HG02759 (cell line): ENCODE measurements around the gene PPFIBP1.

Source experiments
- ATAC-seq: cut with Tn5 transposase; IDR thresholded peaks from one replicate; pipeline ENCODE4 v1.9.1; 2021; ENCODE audit warnings: mild to moderate bottlenecking, moderate library complexity; ENCODE audit not compliant: unreplicated experiment

The PPFIBP1 gene

DNA sequence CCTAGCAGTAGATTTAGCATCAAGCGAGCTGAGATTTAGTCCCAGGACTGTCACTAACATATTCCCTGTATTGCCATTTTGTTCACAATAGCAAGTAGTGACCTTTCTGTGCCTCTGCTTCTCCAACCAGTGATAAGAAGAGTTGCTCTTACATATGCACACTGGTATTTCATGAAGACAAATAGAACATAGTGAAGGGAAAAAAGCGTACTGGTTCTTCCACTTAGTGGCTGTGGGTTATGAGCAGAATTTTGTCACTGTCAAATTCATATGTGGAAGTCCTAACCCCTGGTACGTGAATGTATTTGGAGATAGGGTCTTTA is 12.3 kb upstream of the PPFIBP1 start:
- no peak for ATAC-seq

DNA sequence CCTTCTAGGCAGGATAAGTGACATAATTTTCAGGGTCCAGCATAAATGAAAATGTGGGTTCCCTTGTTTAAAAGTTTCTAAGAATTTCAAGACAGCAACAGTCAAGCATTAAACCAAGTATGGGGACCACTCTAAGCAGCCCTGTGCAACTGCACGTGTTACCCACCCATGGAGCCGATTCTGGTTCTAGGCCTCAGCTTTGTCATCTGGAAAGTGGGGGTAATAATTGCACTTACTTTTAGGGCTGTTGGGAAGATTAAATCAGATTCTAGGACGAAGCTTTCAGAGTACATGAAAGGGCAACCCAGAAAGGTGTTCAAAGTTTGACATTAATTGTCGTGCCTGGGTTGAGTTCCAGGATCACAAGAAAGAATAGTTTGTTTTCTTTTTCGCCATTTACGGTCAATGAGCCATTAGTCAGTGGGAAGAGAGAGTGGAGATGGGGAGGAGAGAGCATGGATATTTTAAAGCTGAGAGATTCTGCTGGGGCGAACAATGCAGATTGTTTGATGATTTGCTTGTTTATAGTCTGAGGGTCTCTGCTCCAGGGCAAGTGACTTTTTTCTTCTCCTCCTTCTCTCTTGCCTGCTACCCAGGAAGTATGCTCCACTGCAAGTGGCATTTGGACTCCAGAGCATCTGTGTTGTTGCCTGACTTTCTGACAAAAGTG is 10.7 kb upstream of the PPFIBP1 start:
- ATAC-seq: no peak

GRCh38 chr12:27515671-27516070 is 8.3 kb upstream of the PPFIBP1 start:
- no peak for ATAC-seq

DNA sequence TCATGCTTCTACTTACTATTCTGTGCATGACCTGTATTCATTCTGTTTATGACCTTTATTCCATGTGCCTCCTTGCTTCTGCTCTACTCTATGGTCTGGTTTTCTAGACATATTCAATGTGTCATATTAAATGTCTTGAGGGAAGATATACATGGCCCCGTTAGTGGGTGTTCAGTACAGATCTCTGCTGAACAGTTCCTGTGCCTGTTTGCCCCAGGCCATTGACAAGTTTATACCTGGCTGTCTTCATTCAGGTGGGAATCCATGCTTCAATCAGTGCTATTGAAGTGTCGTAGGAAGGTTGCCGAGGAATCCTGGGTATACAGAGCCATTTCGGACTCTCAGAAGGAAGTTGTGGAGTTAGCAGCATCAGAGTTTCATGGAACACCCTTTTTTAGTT is 7.4 kb upstream of the PPFIBP1 start:
- ATAC-seq: no peak

GRCh38 chr12:27517546-27517945 is 6.5 kb upstream of the PPFIBP1 start:
- ATAC-seq: no peak

DNA sequence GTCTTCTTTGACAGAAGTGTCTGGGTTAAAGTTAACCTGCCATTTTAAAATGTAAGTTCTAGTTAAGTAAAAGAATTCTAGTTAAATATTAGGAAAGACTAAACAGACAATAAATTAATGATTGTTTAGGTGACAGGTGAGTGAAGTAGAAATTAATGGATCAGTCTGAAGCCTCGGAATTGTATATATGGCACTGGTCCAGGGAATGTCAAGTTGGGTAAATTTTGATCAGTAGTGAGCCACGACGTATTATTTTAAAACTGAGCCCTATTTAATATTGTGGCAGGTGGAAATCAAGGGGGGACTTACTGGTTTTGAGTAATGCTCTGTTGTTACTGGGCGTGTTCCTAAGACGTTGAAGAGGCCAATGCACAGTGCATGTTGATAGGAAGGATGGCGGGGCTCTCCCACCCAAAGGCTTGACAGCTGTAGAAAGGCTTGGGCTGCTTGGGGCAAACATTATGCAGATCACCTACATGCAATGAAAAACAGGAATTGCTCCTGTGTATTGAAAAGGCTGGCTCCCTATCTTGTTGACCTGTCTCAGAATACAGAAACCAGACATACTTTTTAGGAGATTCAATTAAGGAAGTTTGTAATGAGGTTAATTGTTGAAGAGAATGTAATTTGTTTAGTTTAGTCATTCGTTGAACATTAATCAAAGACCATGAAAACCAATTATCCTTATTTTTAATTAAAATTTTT is 5.9 kb upstream of the PPFIBP1 start:
- no peak for ATAC-seq

- ATAC-seq: no peak
Observed at GRCh38 chr12:27521066-27521465, 2.9 kb upstream of the PPFIBP1 start.

GRCh38 chr12:27521981-27522380 is 2.0 kb upstream of the PPFIBP1 start:
- ATAC-seq: no peak

DNA sequence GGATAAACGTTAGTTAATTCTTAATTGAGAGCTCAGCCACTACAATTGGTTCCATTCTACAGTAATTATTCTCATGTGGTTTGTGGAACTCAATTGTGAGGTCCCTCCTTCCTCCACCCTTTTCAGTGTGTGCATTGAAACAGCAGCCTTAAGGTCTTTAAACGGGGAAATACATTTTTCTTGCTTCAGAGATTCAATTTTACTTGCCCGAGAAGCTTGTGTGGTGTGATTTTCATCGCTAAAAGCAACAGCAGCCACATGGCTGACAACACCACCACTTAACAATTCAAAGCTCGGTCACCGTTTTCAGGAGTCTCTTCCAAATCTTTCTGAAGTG is 733 bp upstream of the PPFIBP1 start:
- peak; percentile 5 for ATAC-seq

- peak; percentile 2 for ATAC-seq
Observed at GRCh38 chr12:27524494-27524835, 459 bp downstream of the PPFIBP1 start.

DNA sequence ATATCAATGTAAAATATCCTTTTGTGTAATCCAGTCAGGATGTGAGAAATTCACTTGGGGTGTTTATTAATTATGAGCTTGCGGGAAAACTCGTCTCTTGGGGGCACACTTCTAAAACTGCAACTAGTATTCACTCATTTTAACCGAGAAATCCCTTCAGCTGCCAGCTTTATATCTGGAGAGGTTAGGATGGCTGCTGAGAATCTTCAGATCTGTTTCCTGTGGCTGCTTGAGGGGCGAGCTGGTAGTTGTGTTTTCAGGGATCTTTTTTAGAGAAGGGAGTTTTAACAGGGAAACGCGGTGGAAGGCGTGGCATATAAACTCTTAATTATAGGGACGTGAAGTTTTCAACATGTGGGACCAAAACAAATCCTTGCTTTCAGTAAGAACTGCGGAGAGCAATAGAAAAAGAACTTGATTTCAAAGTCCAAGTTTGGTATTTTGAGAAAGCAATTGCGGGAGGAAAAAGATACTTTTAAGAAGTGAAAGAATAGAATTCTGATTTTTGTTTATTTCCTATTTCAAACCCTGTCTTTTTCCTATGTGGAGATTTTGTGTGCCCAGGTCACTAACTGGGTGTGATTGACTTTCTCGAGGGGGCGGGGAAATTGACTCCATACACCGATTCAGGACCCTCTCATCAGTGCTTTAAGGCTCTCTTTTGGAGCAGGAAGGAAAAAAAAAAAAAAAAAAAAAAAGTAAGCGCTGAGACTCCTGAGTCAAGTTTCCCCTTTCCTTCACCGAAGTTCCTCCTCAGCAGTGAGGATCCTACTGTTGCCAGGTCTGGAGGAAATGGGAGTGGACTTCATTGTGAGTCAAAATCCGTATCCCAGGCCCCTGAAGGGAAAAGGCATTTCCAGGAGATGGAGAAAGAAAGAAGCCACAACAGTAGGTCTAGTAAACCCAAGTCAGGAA is 1.1 kb downstream of the PPFIBP1 start:
- no peak for ATAC-seq

- ATAC-seq: no peak
Observed at GRCh38 chr12:27527512-27527911, 3.5 kb downstream of the PPFIBP1 start.

- no peak for ATAC-seq
Observed at GRCh38 chr12:27528788-27529187, 4.8 kb downstream of the PPFIBP1 start.

DNA sequence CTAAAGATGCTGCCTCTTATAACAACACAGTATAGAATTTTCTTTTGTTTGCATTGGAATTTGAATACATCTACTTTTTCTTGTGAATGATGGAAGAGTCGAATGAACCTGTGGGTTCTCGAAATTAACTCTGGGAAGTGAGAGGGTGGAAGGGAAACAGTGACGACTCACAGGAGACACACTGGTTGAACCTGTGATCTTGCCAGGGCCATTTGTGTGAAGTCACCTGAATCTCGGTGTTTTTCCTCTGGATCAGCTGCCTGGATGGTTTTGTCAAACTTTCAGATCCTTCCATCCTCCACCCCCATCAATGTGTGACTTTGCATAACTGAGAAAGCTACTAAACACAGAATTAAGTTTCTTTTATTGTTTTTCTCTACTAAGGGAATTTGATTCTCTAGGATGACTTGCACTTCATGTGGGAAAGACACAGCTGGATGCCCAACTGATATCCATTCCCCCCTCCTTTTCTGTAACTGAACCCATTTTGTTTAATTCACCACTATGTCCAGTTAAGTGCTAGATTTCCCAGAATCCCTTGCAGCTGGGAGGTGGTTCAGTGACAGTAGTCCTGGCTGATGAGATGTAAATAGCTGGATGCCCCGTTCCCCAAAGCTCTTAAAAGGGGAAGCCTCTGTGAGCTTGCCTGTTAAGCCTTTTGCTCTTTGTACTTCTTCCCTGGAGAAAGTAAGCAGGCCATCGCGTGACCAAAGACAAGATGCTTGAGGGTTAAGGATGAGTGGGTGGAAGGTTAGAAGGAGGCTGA is 6.3 kb downstream of the PPFIBP1 start:
- no peak for ATAC-seq

DNA sequence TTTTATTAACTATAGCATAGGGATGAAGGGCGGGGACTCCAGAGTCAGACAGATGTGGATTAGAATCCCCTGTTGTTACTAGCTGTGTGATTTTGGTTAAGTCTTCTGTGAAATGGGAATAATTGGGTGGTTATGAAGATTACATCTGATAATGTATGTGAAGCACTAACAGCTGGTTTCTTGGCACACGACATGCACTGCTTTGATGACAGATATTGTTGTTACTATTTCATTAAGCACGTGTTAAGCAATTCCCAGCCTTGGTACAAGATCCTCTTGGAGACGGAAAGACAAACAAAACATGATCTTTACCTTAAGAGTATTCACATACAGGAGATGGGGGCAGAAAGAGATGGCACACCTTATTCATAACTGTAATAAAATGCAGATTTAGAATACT is 7.9 kb downstream of the PPFIBP1 start:
- ATAC-seq: no peak

DNA sequence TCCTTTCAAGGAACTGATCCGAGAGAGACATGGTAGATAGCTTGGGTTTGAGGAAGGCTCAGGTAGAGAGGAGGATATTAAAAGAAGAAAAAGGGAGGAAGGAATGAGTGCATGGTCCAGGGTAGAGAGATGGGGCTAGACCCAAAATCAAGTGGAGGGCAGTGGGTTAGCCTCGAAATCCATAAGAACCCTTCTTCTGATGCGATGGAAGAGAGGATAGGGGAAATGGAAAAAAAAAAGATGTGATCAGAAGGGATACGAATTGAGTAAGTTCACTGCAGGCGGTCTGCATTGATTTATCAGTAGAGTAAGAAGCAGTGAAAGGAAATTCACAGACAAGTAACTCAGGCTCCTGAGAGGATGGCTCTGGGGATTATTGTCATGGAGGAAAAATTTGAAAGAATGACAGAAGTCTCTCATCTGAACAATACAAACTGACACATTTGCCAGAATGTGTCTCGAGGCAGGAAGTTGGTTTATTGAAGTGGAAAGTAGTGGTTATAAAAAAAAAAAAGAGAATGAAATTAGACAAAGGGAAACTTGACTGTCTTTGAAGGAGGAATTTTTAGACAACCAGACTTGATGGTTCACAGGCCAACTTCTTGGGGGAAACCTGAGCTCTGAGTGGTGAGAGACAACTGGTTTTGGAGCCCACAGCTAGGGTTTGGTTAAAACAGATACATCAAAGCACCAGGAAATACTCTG is 10.2 kb downstream of the PPFIBP1 start:
- peak; percentile 79 for ATAC-seq

DNA sequence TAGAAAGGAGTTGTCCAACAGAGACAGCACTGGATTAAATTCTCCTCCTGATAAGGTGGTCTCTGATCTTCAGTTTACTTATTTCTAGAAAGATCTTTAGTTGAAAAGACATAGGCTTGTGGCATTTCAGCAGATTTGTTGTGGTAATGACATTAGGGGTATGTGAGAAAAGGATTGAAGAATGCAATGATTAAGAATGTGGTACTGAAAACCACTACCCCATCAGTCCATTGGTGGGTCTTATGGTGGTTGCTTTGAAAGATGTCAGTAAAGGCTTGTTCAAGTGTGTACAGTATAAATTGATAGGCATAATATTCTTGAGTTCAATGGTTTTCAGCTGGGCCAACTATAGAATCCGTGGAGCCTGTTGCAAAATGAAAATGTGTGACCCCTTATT is 10.8 kb downstream of the PPFIBP1 start:
- ATAC-seq: peak; percentile 22

GRCh38 chr12:27535318-27535717 is 11.3 kb downstream of the PPFIBP1 start:
- no peak for ATAC-seq

DNA sequence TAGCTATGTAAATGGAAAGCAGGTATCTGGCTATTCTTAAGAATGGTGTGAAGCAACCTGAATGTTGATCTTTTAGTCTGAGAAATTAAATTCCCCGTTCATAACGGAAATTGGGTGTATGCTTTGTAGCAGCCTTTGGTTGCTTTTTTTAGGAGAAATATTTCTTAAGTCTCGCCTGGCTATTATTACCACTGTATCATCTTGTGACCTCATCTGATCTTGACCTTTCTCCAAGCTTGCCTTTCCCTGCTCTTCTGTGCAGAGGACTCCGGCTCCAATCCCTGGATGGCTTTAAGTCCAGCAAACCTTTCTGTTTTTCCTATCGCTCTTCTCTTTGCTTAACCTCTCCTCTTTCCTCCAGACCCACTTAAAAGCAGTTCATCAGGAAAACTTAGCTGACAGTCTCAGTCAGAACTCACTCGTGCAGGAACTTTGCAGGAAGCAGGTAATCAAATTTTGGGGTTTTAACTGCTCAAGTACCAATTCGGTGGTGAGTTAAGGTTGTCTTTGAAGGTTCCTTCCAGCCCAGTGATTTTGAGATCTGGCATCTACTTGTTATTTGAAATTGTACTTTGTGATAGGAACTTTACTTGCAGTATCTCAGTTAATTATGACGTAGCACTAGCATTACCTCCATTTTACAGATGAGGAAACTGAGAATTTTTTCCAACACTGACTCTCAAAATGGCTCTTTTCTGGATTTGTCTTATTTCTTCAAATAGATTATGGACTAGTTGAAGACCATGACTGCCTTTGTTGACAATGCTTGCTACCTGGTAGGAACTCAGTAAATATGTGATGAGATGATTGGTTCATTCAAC is 14.1 kb downstream of the PPFIBP1 start:
- no peak for ATAC-seq

DNA sequence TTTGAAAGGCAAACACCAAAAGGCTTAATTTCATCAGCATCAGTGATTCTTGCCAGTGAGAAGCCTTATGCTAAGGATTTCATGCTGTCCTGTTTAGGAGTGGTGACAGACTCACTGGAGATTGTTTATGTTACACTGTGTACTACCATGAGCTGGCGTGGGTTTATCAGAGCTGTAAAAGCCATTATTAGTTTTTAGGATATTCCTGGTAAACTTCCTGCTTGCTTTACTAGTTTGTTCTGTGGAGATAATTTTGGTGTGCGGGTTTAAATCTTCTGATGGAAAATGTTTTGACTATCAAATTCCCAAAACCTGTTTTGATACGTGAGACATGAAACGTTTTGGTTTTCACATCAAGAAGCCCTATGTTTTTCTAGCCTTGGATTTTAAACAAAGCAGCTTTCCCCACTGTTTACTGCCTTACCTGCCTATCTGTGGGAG is 15.2 kb downstream of the PPFIBP1 start:
- no peak for ATAC-seq
